ENCODE measurements around the gene CACNA1C. TPM values are rescaled to one million over a fixed set of nuclear protein-coding genes. Genes with fewer than 3 reads are reported as not detected.

CACNA1C gene
- total RNA-seq, 4 donors from 2014 or later, result 9.7 to 42.1 (median 18.1) TPM

GRCh38 chr12:2509137-2509536, 456.4 kb downstream of the CACNA1C start:
- no peak for DNase-seq
- H3K36me3 ChIP-seq, result no peaks in the 10 kb centered on the region
- H3K9me3 ChIP-seq, result no peaks in the 10 kb centered on the region
- TF ChIP-seq, protein P1, sequence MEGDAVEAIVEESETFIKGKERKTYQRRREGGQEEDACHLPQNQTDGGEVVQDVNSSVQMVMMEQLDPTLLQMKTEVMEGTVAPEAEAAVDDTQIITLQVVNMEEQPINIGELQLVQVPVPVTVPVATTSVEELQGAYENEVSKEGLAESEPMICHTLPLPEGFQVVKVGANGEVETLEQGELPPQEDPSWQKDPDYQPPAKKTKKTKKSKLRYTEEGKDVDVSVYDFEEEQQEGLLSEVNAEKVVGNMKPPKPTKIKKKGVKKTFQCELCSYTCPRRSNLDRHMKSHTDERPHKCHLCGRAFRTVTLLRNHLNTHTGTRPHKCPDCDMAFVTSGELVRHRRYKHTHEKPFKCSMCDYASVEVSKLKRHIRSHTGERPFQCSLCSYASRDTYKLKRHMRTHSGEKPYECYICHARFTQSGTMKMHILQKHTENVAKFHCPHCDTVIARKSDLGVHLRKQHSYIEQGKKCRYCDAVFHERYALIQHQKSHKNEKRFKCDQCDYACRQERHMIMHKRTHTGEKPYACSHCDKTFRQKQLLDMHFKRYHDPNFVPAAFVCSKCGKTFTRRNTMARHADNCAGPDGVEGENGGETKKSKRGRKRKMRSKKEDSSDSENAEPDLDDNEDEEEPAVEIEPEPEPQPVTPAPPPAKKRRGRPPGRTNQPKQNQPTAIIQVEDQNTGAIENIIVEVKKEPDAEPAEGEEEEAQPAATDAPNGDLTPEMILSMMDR (IDR thresholded peaks at IDR 0.05), result no peak
- no peak for TF ChIP-seq POLR2A (IDR thresholded peaks at IDR 0.05)
- no peak overlapping the region for H3K27ac ChIP-seq
- peaks cover 0 to 4% (median 0%) of the 10 kb centered on the region in 4 donors for H3K4me1 ChIP-seq
- H3K4me3 ChIP-seq, result no peak overlapping the region
- no peaks in the 10 kb centered on the region for H3K27me3 ChIP-seq

- no peak for DNase-seq
- H3K27ac ChIP-seq, result no peak overlapping the region
- H3K27me3 ChIP-seq, result no peaks in the 10 kb centered on the region
- no peak overlapping the region for H3K4me3 ChIP-seq
- H3K4me1 ChIP-seq, result peaks cover 0 to 4% (median 0%) of the 10 kb centered on the region in 4 donors
- TF ChIP-seq POLR2A (IDR thresholded peaks at IDR 0.05), result no peak
- TF ChIP-seq, protein P1 (IDR thresholded peaks at IDR 0.05), result no peak
- no peaks in the 10 kb centered on the region for H3K36me3 ChIP-seq
- H3K9me3 ChIP-seq, result no peaks in the 10 kb centered on the region
Observed at GRCh38 chr12:2510045-2510444, 457.3 kb downstream of the CACNA1C start.

DNA sequence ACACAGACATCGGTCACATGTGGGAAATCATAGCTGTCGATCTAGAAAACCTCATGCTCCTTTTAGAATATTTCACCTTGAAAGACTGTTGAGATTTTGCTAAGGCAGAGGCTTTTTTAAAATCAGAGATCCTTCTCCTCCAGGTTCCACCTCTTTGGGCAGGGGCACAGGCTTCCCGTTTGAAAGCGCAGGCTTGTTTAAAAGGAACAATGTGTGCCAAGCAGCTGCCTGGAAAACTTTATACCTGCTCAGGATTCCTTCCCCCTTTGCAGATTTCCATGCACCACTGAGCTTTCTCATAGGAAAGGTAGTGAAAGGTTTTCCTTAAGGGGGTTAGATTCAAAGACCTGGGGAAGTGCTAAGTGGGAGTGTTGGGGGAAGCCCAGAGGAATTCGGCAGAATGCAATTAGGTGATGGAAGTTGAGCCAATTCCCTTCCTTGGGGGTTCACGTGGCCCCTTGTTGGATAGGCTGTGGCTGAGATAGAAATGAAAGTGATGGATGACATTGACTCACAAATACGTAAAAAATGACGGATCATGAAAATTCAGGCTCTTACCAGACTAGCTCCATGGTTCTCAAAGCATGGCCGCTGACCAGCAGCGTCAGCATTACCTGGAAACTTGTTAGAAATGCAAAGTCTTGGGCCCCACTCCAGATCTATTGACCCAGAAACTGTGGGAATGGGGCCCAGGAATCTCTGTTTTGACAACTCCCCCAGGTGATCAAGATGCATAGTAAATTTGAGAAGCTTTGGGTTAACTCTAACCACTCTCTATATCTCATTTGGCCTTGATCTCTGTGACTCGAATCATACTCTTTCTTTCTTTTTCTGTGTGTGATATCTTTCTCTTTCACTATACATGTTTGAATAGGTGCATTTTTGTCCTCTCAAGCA, 460.6 kb downstream of the CACNA1C start:
- H3K27me3 ChIP-seq, result no peaks in the 10 kb centered on the region
- no peak overlapping the region for H3K4me3 ChIP-seq
- H3K27ac ChIP-seq, result no peak overlapping the region
- H3K9me3 ChIP-seq, result no peaks in the 10 kb centered on the region
- TF ChIP-seq, protein P1 (IDR thresholded peaks at IDR 0.05), result no peak
- TF ChIP-seq POLR2A (IDR thresholded peaks at IDR 0.05), result no peak
- H3K4me1 ChIP-seq, result no peaks in the 10 kb centered on the region
- H3K36me3 ChIP-seq, result no peaks in the 10 kb centered on the region
- DNase-seq, result no peak

- Histone ChIP-seq H3K4me1 (no peaks in the 10 kb centered on the region), H3K4me3 (no peak overlapping the region), H3K27me3 (no peaks in the 10 kb centered on the region), H3K9me3 (no peaks in the 10 kb centered on the region), H3K27ac (no peak overlapping the region), H3K36me3 (no peaks in the 10 kb centered on the region)
- TF ChIP-seq, protein P1 (IDR thresholded peaks at IDR 0.05), result no peak
- no peak for TF ChIP-seq POLR2A (IDR thresholded peaks at IDR 0.05)
- no peak for DNase-seq
Observed at GRCh38 chr12:2514038-2514340, 461.2 kb downstream of the CACNA1C start.

DNA sequence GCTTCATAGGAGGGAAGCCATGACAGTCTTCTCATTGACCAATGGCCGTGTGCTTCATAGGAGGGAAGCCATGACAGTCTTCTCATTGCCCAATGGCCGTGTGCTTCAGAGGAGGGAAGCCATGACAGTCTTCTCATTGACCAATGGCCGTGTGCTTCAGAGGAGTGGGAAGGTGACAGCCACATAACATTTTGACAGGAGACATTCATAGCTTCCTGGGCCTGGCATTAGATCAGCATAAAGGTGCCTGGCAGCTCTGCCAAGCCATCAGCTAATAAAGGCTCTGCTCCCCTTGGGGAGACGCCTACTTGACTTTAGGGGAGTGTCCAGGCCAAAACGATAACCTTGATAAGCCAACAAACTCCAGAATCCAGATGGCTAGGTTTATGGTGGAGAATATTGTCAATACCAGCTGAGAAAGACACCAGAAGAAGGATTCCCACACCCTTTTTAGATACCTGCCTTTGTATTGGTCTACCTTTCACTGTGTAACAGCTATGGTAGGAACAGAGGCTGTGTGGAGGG, 468.0 kb downstream of the CACNA1C start:
- Histone ChIP-seq H3K4me3 (no peak overlapping the region), H3K4me1 (peaks cover 0 to 9% (median 0%) of the 10 kb centered on the region in 4 donors), H3K9me3 (no peaks in the 10 kb centered on the region), H3K36me3 (no peaks in the 10 kb centered on the region), H3K27ac (no peak overlapping the region), H3K27me3 (no peaks in the 10 kb centered on the region)
- TF ChIP-seq POLR2A (IDR thresholded peaks at IDR 0.05), result no peak
- DNase-seq, result no peak

GRCh38 chr12:2523317-2523716, 470.5 kb downstream of the CACNA1C start:
- no peaks in the 10 kb centered on the region for H3K27me3 ChIP-seq
- no peak overlapping the region for H3K4me3 ChIP-seq
- no peaks in the 10 kb centered on the region for H3K36me3 ChIP-seq
- H3K9me3 ChIP-seq, result no peaks in the 10 kb centered on the region
- peaks cover 0 to 14% (median 0%) of the 10 kb centered on the region in 4 donors for H3K4me1 ChIP-seq
- no peak overlapping the region for H3K27ac ChIP-seq
- DNase-seq, result no peak
- TF ChIP-seq POLR2A (IDR thresholded peaks at IDR 0.05), result no peak
